HEK293 (cell line): ENCODE data around the gene NTNG1.

ENCODE experiments used
- CTCF ChIP-seq: fragments of 450-650 bp; formaldehyde crosslinking; IDR thresholded peaks from 2 replicates; pipeline ENCODE4 v1.5.1; 2016; ENCODE audit warnings: missing biosample characterization, missing genetic modification characterization
- HOXA7 ChIP-seq: sonication (generic); formaldehyde crosslinking; IDR thresholded peaks from 2 replicates; pipeline ENCODE4 v1.8.1; 2022; ENCODE audit warnings: missing genetic modification reagents, borderline replicate concordance
- KLF1 ChIP-seq: fragments of 450-650 bp; formaldehyde crosslinking; IDR thresholded peaks from 2 replicates; pipeline ENCODE4 v1.5.1; 2016; ENCODE audit warnings: missing biosample characterization, missing genetic modification characterization
- KLF16 ChIP-seq: fragments of 450-650 bp; formaldehyde crosslinking; IDR thresholded peaks from 2 replicates; pipeline ENCODE4 v1.5.1; 2017; ENCODE audit warnings: missing biosample characterization, missing genetic modification characterization
- TCF7L2 ChIP-seq: IDR thresholded peaks from 2 replicates; pipeline ENCODE4 v1.6.1; 2011; ENCODE audit warnings: low read depth, mild to moderate bottlenecking, inconsistent platforms, low read length, moderate library complexity, borderline replicate concordance
- ZBTB11 ChIP-seq: fragments of 450-650 bp; formaldehyde crosslinking; conservative IDR thresholded peaks from 2 replicates; pipeline ENCODE4 v1.5.1; 2016; ENCODE audit warnings: low read depth, missing biosample characterization, missing genetic modification characterization
- ZEB2 ChIP-seq: fragments of 450-650 bp; formaldehyde crosslinking; IDR thresholded peaks from 2 replicates; pipeline ENCODE4 v1.5.1; 2016; ENCODE audit warnings: missing biosample characterization, missing genetic modification characterization
- ZNF114 ChIP-seq: fragments of 450-650 bp; formaldehyde crosslinking; IDR thresholded peaks from 2 replicates; pipeline ENCODE4 v1.5.0; 2017; ENCODE audit warnings: missing biosample characterization, missing genetic modification characterization
- ZNF140 ChIP-seq: fragments of 450-650 bp; formaldehyde crosslinking; IDR thresholded peaks from 2 replicates; pipeline ENCODE4 v1.5.1; 2016; ENCODE audit warnings: missing biosample characterization, missing genetic modification characterization
- ZNF311 ChIP-seq: fragments of 450-650 bp; formaldehyde crosslinking; IDR thresholded peaks from 2 replicates; pipeline ENCODE4 v1.5.1; 2017; ENCODE audit warnings: missing biosample characterization, missing genetic modification characterization, borderline replicate concordance
- ZNF747 ChIP-seq: fragments of 450-650 bp; formaldehyde crosslinking; IDR thresholded peaks from 2 replicates; pipeline ENCODE4 v1.5.1; 2016; ENCODE audit warnings: missing biosample characterization, missing genetic modification characterization

- no peak for TF ChIP-seq KLF1
- no peak for TF ChIP-seq CTCF (tag by site-specific recombination)
- no peak for TF ChIP-seq HOXA7
- TF ChIP-seq ZNF114 (tag by site-specific recombination): no peak
- no peak for TF ChIP-seq ZNF140
- no peak for TF ChIP-seq ZNF747 (tag by site-specific recombination)
- TF ChIP-seq ZBTB11 (tag by site-specific recombination): no peak
- TF ChIP-seq ZEB2: no peak
- no peak for TF ChIP-seq KLF16 (tag by site-specific recombination)
- no peak for TF ChIP-seq ZNF311 (tag by site-specific recombination)
- TF ChIP-seq TCF7L2: no peak
Observed at GRCh38 chr1:107255469-107255868, 114.6 kb downstream of the NTNG1 start.
